GM19240 (cell line): ENCODE measurements around the gene HOXA10.

Source experiments
- DNase-seq: peaks from one replicate; pipeline ENCODE4 v3.0.0; 2011; ENCODE audit warnings: low spot score; ENCODE audit not compliant: insufficient read length

HOXA10 gene

DNA sequence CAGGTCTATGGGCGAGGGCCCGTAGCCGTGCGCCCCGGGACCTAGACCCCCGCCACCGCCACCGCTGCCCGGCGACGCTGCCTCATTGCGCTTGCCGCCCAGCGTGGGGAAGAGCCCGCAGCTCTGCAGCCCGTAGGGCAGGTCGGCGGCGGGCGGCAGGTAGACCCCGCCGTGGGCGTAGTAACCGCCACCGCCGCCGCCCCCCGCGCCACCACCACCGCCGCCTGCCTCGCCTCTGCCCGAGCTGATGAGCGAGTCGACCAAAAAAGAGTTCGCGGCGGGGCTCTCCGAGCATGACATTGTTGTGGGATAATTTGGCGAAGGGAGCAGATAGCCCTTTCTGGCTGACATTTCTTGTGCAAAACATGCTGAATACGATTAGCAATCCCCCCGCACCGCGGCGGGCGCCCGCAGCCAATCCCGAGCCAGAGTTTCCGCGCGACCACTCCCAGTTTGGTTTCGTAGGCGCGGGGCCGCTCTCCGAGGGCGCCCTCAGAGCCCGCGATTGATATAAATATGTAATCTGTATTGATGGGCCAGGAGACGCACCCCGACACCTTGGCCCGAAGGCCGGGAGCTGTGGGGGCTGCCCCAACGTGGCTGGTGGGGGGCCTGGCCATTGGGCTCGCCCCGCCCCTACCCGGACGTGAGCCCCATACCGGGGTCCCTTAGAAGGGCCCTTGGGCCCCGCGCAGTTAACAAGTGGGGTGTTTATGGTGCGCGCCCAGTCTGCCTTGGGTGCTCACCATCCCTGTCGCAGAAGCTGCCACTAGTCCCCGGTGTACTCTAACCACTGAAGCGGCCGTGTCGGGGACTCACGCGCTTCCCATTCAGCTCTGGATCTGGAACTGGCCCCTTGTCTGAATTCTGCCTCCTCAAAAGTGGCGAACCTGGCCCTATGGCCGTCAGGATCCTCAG lies at the start of gene HOXA10:
HOXA10 (minus strand) TSS at position 365 of the 918 bp plus-strand sequence; CDS start at position 351, 14 bp downstream.
- DNase-seq, result no peak

DNA sequence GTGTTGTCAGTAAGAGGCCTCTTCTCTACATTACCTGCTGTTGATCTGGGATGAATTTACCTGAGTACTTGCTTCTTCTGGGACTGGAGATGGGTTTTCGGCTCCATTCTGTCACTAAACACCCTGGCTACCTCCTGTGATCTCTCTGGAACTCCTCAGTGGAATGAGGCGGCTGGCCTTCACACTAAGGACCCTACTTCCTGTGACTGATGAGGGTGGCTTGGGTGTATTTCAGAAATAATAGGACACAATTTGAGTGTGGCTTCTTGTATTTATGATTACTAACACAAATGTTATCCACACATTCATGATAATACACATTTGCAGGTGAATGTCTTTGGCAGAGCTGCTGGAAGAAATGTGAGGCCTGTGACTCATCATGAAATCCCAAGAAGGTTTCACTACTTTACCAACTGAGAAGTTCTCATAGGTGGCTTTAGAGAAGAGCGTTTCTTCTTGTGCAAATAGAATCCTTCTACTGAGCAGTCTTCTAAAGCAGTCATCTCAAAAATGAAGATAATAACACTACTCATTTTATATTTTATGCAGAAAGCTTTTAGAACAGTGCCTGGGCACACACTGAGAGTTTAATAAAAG lies 47.2 kb upstream of the HOXA10 start:
- no peak for DNase-seq

GRCh38 chr7:27220440-27220955 lies 46.4 kb upstream of the HOXA10 start:
- no peak for DNase-seq

GRCh38 chr7:27219821-27220220 lies 45.7 kb upstream of the HOXA10 start:
- DNase-seq, result no peak

- DNase-seq, result no peak
Measured at GRCh38 chr7:27217951-27218350, 43.8 kb upstream of the HOXA10 start.

DNA sequence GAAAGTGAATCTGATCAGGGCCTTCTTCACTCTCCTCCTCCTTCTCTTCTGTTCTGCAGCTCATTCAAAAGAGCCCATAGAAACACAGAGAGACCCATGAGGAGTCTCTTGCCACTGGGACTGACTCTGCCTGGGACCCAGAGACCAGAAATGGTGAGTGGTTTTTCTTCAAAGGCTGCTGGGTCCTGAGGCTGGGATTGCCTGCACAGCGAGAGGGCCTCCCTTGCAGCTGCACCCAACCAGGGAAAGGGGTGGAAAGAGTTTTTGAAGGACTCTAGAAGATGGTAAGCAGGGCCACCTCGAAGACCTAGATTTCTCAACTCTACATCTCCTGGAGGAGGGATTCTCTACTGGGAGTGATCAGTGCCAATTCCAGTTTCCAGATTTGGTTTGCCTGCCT lies 41.2 kb upstream of the HOXA10 start:
- DNase-seq, result no peak

GRCh38 chr7:27214239-27214950 lies 40.3 kb upstream of the HOXA10 start:
- DNase-seq, result no peak

- DNase-seq, result no peak
Measured at GRCh38 chr7:27213433-27214238, 39.5 kb upstream of the HOXA10 start.

DNA sequence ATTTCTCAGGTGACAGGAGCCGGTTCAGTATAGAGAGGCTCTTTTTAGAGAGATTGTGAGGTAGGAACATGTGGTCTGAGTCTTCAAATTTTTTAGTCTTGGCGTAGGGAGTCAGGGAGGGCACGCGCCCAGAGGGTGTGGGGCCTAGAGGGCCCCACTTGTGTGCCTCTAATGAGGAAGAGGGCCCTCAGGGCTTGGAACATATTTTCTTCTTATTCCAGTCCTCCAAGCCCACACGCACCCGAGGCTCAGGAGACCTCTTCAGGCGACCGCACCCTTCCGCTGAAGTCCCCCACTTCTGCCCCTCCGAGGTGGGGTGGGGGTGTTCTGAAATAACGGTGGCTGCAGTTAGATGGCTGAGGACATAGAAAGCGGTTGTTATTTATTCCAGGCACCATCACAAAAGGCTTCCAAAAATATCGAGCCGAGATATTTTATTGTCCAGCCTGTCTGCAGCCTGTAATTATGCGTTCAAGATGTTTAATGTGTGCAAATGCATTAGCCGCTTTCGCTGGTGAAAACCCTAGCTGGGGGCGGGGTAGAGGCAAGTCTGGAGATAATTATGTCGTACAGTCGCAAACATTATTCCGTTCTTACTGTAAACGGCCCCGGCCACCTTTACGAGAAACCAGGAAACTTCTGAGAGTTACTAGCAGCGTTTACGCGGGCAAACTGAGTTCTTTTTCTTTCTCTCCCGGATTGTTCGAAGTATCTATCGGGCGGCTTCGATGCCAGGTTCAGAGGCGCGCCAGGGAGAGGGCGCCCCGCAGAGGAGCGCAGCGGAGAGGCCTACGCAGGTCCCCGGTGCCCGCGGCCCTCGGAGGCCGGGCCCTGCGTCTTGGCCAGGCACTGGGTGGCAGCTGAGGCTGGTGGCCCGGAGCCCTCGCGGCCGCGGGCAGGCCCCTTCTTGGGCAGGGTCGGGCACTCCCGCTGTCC lies 38.6 kb upstream of the HOXA10 start:
- no peak for DNase-seq

DNA sequence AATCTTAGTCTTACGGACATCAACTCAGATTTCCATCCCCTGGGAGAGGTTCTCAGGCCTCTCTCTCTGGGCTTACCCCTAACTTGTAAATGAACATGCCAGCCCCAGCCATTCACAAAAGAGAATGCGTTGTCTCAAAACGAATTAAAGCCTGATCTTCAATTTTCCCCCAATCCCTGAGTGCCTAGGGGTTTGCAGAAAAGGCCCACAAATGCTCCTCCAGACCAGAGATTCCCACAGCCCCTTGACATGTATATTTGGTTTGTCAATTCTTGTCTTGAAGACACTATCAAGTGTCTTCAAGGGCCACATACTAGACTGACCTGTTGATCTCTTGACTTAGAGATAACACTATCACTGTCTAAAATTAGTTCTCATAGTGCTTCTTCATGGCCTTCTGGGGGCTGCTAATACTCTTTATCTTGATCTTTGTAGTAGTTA lies 37.7 kb upstream of the HOXA10 start:
- DNase-seq, result no peak

DNA sequence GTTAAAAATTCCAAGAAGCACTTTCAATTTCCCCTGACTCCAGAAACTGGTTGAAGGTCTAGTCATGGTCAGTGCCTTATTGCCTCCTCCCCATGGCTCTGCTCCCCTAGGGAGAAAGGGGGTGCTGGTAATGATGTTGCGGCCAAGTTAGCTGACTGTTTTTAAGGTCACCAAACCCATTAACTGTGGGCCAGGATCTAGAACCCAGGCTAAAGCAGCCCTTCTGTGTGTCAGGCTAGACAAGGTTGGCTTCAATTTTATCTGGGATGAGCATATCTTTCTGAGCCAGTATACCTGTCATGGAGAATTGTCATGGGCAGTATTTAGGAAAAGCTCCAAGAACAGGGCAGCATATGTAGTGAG lies 36.9 kb upstream of the HOXA10 start:
- DNase-seq, result no peak

- DNase-seq, result no peak
Measured at GRCh38 chr7:27210441-27211083, 36.4 kb upstream of the HOXA10 start.

DNA sequence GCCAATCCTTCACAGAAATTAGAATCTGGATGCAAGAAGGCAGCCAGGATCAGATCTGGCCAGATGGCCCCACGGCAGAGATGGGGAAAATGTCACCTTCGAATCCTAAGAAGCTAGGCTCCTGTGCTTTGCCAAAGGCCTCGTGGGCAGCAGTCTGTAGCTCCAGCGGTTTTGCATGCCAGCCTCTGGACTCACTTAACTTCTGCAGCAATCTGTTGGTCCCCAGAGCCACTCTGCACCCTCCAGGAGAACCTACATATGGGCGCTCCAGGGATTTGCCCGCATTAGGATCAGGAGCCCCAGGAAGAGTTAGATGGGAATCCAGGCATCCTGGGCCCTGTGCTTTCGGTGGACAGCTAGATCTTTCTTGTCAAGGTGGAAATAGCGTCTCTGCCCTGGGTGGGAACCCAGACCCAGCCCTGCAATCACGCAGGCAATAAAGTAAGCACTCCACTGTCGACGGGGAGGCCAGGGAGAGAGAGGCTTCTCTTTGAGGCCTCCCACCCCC lies 35.9 kb upstream of the HOXA10 start:
- DNase-seq, result no peak

DNA sequence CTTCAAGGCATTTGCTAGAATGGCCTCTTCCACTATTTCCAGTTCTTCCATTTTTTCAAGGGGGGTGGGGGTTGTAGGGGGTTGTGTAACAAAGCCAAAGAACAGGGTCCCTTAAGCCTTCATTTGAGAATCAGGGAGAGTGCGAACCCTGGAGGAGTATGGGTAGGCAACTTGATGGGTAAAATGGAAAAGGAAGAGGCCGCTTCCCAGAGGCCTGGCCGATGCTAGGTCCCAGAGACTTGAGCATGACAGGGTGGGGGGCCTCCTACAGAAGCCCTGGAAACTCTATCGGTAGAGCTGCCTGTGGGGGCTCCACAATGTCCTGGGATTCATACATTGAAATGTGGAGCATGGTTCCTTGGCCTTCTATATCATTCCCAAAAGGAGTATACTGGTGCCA lies 34.9 kb upstream of the HOXA10 start:
- no peak for DNase-seq

DNA sequence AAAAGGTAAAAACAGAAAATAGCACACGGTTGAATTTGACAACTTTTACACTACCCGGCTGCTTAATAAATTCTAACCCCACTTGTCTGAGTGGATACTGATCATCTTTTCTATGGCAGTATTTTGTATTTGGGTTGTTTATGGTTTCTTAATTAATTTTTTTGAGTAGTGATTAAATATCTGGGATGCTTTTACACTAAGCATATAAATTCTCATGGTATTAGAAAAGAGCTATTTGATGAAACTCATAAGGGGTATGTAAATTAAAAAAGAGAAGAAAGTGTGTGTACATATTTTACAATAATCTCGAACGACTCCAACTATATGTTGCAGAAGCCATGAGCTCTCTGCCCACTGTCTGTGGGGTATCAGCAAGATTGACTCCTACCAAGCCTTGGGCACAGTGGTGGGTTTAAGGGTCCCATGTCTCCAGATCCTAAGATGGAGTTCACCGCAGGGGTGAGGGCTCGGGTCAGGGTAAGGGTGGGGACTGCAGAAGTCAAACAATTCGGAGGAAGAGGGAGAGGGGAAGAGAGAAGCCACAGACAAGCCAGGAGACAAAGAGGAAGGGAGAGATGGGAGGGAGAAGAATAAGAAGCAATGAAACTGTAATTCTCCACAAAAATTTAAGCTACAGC lies 33.3 kb upstream of the HOXA10 start:
- DNase-seq, result no peak

- DNase-seq, result no peak
Measured at GRCh38 chr7:27205325-27206280, 31.5 kb upstream of the HOXA10 start.

DNA sequence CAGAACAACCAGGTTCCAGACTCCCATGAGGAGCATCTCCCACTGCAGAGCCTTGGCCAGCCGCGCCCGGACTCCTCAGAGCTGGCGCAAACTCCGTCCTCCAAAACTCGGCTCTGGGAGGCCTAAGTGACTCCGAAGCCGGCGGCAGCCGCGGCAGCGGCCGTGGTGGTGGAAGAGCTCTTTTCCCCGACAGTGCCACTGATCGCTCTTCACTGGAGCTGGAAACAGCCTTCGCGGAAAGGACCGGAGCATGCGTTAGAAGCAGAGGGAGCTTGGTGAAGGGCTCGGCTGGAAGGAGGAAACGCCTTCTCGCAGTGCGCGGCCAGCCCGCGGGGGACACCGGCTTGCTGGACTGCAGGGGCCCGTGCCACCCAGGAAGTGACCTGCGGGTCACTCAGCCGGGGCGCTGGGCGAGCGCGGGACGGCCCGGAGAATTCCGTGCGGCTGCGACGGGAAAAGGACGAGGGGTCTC lies 30.8 kb upstream of the HOXA10 start:
- no peak for DNase-seq
